Activated CD4-positive, CD25-positive, alpha-beta regulatory T cell treated with anti-CD3 and anti-CD28 coated beads, Interleukin-2, amount 50 U/mL, for 16 hours (primary cell): ENCODE results near the gene OFD1.

Experiments used
- DNase-seq: peaks from one replicate; pipeline ENCODE4 v3.0.0-alpha.2; 2020; ENCODE audit warnings: low read depth, low spot score

The OFD1 gene

DNA sequence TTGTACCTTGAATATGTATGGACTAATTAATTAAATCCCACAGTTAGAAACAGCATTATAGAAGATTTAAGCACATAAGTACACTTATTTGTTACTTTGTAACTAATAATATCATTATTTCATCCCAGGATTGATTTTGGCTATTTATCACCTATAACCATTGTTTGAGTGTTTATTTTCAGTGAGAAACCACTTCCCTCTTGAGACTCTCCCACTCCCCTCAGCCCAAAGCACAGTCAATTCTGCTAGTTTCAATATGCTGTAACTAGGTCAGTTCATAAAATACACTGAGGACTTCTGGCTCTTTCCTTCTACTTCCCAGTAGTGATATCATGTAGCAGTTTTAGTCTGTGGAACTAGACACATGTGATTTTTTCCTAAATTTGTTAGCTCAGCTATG is 16.3 kb downstream of the OFD1 start:
- no peak for DNase-seq

DNA sequence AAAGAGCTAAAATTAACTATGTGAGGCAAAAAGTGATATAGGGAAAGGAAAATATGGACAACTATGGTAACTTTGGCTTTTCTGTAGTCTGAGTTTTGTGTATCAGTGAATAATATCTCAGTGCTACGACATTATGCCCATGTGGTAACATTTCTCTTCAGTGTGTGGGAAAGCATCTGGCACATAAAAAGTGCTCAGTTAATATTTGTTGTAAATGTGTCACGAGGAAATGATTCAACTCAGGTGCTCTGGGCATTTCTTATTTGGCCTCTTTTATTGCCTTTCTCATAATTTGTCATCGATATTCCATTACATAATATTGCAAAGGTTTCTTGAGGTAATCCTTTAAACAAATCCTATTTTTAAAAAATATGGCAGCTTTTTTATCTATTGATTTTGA is 17.6 kb downstream of the OFD1 start:
- no peak for DNase-seq

DNA sequence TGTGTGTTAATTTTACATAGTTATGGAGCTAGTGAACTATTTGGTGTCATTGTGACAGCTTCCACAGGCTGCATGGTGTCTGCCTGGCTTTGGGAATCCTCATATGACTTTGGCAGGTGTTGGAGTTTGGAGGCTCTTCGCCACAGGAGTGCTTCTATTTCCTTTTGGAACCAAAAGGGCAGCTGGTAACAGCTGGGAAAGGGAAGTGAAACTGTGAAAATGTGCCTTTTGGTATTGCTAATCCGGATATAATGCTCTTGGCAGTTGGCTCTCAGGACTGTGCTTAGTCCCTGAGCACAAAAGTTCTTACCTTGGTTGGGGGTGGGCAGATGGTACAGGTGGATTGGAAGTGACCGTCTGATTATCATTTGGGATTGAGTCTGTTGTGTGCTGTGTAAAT is 18.1 kb downstream of the OFD1 start:
- no peak for DNase-seq

DNA sequence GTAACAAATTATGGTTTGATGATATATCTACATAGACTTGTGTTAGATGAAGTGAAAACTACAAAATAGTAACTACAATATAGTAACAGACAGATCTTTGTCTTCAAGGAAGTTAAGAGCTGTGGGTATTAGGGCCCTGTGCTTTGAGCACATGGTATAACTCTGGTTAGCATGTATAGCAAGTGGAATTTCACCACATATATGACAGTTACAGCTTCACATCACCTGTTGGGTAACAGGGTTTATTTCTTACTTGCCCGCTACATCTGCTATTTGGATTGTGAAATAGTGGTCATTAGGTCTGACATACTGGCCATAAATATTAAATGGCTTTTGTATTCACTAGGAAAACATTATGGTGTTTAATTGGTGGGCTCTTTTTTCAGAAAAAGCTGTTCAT is 20.2 kb downstream of the OFD1 start:
- DNase-seq: no peak

DNA sequence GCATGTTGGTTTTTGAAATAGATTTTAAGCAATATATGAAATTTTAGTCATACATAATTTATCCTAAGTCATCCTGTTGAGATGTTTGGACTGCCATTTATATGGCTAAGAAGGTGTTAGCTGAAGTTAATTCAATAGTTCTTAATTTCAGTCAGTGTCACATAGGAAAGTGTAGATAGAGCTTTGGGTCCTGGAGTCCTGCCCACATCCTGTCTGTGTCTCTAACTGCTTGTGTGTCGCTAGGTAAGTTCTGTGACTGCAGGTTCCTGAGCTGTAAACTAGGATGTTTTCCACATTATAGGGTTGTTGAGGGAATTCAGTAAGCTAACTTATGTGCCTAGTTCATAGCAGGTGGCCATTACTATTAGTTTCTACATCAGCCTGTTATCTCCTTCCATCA is 20.7 kb downstream of the OFD1 start:
- no peak for DNase-seq

DNA sequence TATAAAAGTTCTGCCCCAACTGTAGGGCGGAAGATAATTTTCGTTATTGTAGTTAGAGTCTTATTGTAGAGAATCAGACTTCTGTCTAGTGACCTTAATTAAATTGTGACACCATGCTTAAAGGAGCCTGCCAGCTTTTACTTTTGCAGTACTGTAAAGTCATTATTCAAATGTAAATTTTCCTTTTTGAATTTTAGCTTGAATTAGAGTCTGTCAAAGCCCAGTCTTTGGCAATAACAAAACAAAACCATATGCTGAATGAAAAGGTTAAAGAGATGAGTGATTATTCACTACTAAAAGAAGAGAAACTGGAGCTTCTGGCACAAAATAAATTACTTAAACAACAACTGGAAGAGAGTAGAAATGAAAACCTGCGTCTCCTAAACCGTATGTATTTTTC is 21.8 kb downstream of the OFD1 start:
- no peak for DNase-seq

DNA sequence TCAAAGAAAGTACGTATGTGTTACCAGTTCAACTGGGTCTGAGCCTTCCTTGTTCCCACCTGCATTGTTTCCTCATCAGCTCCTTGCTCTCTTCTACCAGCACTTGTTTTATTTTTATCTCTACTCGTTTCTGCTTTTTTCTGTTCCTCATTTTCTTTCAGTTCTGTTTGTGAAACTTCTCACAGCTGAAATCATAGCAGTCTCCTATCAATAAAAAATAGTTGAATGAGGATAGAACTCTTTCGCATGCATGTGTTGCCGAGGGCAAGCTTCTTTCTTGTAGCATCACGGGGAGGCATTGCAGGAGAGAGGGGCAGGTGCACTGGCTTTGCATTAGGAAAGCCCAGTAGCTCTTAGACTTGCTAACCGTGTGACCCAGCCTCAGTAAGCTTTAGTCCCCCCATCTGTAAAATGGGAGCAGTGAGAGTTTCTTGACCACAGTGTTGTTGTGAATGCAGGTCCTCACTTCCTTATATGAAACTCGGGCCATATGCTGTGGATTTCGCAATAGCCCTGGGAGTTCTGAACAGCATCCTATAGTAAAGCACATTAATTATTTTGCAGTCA is 24.7 kb downstream of the OFD1 start:
- DNase-seq: no peak

DNA sequence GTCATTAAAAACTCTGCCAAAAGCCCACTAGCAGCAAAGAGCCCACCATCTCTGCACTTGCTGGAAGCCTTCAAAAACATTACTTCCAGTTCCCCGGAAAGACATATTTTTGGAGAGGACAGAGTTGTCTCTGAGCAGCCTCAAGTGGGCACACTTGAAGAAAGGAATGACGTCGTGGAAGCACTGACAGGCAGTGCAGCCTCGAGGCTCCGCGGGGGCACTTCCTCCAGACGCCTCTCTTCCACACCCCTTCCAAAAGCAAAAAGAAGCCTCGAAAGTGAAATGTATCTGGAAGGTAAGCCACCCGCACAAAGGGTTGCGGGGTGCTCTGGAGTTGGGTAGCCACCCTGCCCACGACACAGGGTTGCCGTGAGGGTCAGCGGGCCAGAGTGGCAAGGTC is 25.9 kb downstream of the OFD1 start:
- no peak for DNase-seq

DNA sequence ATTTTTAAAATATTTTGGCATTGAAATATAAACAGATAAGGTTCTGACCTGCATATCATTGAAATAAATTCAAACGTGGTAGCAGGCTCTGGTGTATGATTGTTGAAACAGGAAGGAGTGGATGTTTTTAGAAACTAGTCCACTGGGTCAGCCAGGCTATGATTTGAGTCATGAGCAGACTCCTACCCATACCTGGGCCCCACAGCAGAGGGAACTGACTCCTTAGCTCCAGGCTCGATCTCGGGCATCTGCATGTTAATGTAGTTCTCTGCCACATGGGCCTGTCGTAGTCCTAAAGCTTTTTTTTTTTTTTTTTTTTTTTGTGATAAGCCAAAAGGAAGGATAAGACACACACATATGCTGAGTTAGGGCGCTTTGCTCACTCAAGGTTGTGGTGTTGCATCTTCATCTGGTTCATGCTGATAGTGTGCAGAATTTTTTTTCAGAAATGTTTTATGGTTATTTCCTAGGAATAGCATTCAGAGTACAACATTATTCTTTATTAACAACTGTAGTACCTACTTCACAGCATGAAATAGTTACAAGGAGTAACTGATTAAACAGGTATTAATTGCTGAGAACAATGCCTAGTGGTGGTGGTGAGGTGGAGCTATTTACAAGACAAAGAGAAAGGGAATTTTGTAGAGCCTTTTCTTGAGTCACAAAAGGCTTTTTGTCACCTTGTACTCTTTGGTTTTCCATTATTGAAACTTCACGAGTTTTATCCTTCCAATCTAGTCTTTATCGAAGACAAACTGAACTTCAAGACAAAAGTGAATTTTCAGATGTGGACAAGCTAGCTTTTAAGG is 27.3 kb downstream of the OFD1 start:
- DNase-seq: no peak

DNA sequence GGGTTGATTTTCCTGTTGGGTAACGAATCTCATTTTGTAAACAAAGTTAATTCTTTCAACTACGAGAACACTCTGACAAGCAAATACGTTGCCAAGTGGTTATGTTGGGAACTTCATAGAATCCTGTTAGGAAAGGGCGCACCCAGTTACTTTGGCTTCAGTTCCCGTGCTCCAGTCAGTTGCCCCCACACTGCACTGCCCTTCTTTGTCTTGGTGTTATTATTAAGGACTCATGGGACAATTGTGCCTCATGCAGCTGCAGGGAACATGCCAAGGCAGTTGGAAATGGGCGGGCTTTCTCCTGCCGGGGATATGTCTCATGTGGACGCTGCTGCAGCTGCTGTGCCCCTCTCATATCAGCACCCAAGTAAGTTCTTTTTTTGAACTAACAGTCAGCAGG is 28.9 kb downstream of the OFD1 start:
- DNase-seq: no peak

DNA sequence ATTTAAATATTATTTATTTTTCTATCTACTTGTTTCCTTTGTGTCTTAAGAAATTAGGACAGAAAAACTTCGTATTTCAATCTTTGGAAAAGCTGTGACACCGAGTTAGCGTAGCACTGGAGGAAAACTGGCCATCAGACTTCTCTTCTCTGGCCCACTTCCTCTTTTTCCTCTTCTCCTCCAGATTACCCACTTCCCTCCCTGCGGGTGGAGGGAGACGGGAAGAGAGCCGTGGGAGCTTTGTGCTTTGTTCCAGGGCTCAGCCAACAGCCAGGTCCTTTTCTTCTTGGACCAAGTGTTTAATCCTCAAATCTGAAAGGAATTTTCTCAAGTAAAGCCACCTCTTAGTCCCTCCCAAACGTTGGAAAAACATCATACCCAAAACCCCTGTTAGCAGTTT is 29.7 kb downstream of the OFD1 start:
- no peak for DNase-seq

DNA sequence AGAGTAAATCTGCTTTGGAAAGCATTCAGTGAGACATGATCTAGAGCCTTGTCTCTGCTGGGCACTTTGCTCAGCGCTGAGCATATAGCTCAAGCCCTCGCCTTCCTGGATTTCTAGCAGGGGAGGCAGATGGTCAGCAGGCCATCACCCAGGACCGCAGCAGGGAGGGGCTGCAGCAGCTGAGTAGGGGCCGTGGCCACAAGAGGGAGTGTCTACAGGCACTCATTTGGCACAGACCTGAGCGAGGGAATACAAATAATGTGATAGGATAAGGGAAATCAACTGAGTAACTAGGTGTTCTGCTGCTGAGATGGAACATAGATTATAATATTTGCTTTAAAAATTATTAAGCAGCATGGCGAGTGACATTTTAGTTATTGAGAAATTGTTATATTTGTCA is 30.2 kb downstream of the OFD1 start:
- no peak for DNase-seq

DNA sequence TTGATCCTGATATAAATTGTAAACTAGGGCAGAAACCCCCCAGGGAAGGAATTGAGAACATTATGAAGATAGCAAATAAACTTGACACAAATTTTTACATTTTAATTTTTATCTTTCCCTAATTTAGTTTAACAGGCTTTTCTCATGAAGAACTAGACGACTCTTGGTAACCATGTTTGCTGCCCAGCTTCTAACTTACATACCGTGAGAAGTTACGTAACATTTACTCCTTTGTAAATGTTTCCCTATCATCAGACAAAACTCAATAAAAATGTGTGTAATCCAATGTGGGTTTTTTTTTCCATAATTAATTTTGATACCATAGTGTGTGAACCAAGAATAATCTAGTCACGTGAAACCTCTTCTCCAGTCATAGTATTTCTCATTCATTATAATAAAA is 34.4 kb downstream of the OFD1 start:
- no peak for DNase-seq

DNA sequence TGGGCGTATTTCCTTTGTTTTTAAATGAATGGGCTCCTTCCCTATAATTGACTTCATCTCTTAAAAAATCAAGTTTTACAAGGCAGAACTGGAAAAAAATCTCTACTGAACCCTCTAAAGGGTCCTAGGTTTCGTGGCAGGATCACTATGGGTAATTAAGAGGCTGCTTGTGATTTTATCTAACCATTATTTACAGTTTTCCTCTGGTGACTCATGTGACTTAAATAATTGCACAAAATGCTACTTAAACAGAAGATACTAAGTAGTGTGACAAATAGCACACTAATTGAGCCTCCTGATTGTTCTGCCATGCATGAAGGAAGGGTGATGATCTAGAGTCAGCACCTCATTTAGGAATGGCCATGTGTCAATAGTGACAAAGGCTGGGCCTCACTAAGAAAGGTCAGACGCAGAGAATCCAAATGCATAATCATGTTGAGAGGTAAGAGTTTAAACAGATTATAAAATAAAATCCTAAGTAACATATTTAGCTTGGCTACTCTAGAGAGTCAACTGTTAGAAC is 35.5 kb downstream of the OFD1 start:
- DNase-seq: no peak

DNA sequence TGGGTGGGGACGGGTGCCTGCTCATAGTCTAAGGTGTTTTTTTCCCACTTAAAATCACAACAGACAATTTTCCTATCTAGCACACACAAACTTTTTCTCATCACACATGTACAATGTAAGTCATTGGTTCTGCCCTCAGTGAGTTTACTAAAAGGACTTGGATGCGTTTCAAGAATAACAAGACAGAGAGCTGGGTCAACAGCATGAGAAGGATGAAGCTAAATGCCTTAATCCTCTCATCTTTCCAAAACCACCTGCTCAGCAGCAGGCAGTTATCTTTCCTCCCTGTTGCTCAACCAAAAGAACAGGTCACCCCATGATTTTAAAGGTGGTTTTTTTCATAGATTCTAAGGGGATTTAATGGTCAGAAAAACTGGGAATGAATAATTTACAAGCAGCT is 40.1 kb downstream of the OFD1 start:
- no peak for DNase-seq

DNA sequence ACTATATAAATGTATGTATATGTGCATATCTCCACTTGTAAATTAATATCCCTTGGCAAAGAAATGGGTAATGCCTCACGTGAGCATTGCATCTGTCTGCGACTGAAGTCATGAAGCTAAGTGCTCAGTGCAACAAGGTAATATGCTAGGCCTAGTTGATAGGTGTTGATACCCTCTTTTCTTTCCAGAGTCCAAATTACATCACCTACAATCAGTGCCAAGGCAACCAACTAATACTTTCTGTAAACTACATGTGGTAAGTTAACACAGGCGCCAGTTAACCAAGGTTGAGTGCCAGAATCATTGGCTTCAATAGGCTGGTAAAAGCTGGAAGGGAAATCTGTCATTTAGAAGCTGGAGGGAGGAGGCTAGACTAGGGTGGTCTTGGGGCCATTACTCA is 41.3 kb downstream of the OFD1 start:
- DNase-seq: no peak

DNA sequence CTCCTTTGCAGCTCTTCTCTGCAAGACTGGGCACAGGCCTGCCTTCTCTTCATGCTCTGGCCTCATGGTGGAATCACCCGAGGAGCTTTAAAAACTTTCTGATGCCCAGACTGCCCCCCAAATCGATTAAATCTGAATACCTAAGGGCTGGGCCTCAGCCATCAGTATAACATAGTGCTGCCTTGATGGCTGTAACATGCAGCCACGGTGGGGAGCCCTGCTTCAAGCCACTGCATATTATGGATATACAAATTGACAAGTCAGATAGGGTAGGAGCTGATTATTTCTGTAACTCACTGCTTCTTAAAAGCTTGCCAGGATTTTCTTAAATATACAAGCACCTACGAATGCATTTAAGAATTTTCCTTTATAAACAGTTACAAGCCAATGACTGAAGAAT is 41.8 kb downstream of the OFD1 start:
- DNase-seq: no peak

DNA sequence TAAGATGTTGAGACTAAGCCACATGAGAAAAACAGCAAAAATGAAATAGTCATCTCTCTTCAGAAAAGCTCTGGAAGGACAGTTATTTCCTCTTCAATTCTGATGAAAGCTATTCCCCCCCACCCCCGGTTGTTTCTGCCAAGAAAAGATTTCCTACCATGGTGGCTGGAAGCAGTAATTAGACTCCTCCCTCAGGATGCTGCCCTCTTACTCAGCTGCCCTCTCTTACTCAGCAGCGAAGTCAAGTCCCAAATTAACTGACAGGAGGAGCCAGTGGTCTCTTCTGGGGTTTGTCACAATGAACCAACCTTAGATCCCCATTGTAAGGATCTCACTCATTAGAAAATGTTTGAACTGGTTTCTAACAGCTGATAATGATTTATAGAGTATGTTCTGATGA is 44.4 kb downstream of the OFD1 start:
- DNase-seq: no peak

DNA sequence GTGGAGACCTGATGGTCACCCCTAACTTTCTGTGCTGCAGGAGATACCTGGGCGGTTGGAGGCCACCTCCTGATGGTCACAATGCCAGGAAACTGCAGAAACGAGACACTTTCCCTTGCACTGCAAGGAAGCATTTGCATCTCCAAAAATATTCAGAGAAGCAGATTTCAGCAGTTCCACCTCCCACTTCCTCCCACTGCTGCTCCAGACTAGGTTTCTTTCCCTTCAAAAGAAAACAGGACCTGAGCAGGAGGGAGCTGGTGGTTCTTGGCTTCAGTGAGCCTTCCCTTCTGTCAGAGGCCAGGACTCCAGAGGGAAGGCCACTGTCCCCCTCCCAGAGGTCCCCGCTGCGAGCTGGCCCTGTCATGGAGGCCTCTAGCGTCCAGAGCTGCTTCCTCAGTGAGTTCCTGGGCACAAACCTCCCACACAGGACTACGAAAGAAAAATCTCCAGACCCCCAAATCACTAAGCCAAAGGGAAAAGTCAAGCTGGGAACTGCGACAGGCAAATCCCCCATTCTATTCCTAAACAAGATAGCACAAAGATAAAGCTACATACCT is 46.4 kb downstream of the OFD1 start:
- no peak for DNase-seq

DNA sequence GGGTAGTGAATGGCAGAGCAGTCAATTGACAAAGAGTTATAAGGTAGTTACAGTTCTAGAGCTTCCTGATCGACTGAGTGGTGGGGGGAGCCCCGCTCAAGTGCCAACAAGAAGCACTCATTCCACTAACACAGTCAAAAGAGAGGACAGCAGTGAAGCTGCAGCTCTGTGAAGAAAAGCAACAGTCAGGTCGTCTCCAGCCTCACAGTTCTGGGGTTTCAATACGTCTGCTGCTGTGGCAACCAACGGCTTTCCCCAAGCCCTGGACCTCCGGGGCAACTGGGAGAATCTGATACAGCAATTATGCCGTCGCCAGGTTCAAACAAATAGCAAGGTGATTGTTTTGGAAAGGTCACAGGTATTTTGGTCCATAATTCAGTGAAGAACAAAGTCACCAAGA is 51.5 kb downstream of the OFD1 start:
- DNase-seq: no peak

DNA sequence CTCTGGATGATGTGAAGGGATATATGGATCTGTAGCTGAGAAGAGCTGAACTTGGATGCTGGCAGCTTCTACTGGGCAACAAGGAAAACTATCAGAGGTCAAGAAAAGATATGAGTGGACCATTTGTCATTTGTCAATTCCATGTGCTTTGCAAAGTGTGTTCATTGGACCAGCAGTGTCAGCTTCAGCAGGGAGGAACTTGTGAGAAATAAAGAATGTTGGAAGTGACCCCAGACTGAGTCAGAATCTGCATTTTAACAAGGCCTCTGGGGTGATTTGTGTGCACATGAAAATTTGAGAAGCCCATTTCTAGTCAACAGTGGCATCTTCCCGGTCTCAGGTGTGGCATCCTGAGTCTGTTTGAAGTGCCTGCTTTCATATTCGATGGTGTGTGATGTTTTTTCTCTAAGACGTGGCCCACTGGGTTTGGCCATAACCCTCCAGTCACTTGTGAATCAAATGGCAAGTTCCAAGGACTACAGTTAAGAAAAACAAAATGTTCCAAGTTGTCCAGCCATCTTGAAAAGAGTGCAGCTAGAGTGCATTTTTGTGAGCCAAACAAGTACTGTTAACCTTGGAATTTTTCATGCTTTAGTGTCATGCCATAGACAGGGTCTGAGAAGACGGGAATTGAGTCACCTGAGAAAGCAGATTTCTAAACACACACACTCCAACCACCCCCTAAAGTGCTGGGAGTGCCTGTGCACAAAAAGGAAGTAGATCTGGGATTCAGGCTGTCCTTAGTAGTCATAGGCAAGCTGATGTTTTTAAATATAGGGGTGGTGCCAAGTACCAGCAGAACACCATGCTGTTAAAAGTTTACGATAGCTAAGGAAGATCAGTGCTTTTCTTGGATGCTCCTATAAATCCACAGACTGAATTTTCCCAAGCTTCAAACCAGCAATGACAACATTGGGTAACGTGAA is 55.9 kb downstream of the OFD1 start:
- DNase-seq: no peak

DNA sequence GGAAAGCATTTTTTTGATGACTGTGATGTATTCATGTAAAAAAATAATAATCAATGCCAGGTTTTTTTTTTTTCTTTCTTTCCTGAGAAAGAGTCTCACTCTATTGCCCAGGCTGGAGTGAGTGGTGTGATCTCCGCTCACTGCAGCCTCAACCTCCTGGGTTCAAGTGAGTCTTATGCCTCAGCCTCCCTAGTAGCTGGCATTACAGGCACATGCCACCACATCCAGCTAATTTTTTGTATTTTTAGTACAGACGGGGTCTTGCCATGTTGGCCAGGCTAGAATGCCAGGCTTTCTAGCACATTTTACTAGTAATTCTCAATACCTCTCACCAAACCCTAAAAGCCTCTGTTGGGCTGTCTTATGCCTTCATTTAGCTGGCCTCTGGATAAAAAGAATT is 56.6 kb downstream of the OFD1 start:
- no peak for DNase-seq
